D341Med (cell line): ENCODE results near the gene ZNF467.
A peak's percentile ranks its signal among the peaks of the same experiment; 100 is the strongest.

Experiments used
- DNase-seq: peaks from one replicate; pipeline ENCODE4 v3.0.0; 2012; ENCODE audit warnings: low spot score

The ZNF467 gene

GRCh38 chr7:149785983-149786382 lies 12.6 kb upstream of the ZNF467 start:
- no peak for DNase-seq

DNA sequence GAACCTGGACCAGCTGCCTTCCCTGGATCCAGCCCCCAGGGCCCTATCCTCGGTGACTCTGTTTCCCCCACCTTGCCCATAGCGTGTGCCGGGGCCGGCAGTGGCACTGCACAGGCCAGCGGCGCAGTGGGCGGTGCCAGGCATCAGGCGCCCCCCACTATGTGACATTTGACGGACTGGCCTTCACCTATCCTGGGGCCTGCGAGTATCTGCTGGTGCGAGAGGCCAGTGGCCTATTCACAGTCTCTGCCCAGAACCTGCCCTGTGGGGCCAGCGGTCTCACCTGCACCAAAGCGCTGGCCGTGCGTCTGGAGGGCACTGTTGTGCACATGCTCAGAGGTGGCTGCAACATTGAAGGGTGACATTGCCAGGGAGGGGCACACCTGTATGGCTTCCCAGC lies 12.0 kb upstream of the ZNF467 start:
- DNase-seq = no peak

- DNase-seq = no peak
These were observed 10.8 kb upstream of the ZNF467 start for GRCh38 chr7:149784251-149784608.

- no peak for DNase-seq
These were observed 10.2 kb upstream of the ZNF467 start for GRCh38 chr7:149783386-149784250.

GRCh38 chr7:149782682-149783345 lies 9.4 kb upstream of the ZNF467 start:
- no peak for DNase-seq

GRCh38 chr7:149781921-149782320 lies 8.5 kb upstream of the ZNF467 start:
- DNase-seq = no peak

DNA sequence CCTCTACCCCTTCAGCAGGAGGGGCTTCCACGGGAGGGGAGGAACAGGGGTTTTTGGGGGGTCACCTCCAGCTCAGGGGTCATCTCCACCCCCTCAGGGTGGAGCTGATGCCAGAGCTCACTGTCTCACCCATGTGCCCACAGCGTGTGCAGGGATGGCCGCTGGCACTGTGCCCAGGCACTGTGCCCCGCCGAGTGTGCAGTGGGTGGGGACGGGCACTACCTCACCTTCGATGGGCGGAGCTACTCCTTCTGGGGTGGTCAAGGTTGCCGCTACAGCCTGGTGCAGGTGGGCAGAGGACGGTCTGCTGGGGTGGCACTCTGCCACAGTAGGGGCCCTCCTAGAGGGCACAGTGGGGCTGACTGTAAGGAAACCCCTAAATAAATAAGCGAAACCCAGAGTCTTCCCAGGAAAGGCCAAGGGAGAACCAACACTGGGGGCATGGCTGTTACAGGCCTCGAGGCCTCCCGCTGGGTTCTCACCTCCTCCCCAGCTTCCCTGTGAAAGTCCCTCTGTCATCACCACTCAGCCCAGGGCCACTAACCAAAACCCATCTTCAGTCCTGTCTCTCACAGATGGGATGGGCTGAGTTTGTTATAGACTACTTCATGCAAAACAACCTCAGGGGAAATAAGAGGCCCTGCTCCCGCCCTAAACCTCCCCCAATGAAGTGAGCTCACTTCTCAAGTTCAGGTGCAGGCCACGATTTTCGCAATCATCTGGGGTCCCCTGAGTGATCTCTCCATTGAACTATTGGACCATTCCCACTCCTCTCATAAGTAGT lies 7.4 kb upstream of the ZNF467 start:
- DNase-seq = no peak

DNA sequence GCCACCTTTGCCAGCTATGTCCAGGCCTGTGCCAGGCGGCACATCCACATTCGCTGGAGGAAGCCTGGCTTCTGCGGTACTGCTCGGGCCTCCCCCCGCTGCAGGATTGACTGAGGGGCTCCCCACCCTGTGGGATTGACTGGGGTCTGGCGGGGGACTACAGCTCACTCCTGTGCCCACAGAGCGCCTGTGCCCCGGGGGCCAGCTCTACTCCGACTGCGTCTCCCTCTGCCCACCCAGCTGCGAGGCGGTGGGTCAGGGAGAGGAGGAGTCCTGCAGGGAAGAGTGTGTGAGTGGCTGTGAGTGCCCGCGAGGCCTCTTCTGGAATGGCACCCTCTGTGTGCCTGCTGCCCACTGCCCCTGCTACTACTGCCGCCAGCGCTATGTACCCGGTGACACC lies 6.7 kb upstream of the ZNF467 start:
- DNase-seq = no peak

- no peak for DNase-seq
These were observed 6.1 kb upstream of the ZNF467 start for GRCh38 chr7:149779502-149779805.

DNA sequence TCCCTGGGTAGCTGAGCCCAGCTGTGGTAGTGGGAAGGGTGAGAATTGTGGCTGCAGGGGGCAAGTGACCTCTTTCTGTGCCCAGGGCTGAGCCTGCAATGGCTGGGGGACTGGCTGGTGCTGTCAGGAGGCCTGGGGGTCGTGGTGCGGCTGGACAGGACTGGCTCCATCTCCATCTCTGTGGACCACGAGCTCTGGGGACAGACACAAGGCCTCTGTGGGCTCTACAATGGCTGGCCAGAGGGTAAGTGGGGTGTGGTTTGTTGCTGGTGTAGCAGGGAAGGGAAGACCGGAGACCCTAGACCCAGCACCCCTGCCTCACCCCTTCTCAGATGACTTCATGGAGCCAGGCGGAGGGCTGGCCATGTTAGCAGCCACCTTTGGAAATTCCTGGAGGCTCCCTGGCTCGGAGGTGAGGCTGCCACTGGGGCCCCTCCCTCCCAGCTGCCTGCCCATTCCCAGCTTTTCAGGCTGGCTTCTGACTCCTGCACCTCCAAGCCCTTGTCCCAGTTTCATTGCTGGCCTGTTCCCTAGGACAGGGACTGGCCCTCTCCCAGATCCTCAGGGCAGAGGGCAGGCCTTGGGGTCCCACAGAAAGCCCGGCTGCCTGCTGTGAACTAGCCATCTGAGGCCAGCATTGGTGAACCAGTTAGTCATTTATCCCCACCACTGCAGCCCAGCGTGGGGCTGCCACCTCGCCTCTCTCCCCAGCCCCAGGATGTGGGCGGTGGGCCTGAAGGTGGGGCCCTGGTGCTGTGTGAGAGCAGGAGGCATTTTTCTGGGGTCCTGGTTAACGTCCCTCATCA lies 5.5 kb upstream of the ZNF467 start:
- no peak for DNase-seq

- DNase-seq = no peak
These were observed 4.9 kb upstream of the ZNF467 start for GRCh38 chr7:149778327-149778637.

DNA sequence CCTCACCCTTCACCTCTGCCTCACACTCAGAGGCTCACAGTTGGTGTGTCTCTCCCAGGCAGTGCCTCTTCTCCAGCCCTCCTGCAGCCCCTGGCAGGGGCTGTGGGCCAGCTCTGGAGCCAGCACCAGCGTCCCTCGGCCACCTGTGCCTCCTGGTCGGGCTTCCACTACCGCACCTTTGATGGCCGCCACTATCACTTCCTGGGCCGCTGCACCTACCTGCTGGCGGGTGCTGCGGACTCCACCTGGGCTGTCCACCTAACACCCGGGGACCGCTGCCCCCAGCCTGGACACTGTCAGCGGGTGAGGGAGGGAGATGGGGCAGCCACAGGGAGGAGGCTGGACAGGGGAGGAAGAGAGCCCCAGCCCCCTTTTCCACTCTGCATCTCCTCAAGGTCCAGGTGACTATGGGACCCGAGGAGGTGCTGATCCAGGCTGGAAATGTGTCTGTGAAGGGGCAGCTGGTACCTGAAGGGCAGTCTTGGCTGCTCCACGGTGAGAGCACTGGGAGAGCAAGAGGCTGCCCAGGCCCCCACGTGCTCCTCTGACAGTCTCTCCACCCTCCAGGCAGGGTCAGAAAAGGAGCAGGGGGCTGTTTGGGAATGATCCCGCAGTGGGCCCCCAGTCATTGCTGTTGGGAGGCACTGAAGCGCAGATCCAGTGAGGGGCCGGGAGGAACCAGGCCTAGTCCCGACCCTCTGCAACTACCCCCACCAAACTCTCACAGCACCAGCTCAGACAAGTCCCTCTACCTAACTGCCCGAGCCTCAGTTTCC lies 4.4 kb upstream of the ZNF467 start:
- no peak for DNase-seq

- DNase-seq = no peak
These were observed 3.5 kb upstream of the ZNF467 start for GRCh38 chr7:149776848-149777407.

GRCh38 chr7:149776289-149776688 lies 2.9 kb upstream of the ZNF467 start:
- DNase-seq = no peak

DNA sequence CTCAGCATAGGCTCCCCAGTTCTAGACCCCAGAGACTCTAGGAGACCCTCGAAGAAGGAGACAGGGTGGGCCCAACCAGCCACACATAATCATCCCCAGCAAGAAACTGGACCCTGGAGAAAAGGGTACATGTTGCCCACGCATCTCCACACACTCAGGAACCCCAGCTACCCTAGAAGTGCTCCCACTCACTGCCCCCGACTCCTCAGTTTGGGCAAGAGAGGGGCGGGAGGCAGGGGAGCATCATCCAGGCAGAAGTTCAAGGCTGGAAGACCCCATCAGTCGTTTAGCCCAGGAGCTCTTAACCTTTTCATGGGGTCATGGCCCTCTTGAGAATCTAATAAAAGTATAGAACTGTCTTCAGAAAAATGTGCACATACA lies 1.8 kb upstream of the ZNF467 start:
- DNase-seq = no peak

DNA sequence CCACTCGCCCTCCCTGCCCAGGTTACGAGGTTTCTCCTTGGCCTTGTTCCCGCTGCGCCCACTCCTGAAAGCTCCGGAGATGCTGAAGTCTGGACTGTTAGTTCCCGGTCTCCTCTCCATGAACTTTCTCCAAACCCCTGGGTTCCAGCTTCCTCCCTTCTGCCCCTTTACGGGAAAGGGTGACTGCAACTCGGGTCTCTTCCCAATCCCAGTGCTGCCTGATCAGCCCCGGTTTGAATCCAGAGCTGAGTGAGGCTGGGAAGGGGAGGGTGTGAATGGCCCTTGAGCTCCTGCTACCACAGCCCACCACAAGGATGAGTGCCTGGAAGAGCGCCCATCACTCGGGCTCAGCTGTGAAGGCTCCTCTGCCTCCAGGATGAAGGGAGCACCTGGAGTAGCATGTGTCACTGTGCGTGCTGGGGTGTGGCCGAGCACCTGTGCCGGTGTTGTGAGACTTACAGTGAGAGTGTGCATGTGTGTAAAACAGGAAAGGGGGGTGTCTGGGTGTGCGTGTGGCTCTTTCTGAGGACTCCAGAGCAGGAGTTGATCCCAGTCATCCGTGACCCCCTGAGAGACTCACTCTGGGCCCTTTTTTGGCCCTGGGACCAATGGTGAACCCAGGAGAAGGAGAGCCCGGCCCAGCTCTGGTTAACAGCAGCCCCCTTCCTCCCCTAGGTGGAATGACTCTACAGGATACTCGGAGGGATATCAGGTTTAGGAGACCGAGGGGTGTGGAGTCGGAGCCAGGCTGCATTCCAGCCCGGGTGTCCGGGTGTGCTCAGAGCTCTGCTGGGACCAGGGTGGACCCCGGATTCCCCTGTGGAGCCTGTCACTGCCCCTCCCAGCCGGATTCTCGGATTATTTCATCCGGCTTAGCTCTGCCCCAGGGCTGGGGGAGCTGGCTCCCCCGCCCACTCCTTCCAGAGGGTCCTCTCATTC lies 1.1 kb upstream of the ZNF467 start:
- no peak for DNase-seq

- DNase-seq = no peak
These were observed 393 bp downstream of the ZNF467 start for GRCh38 chr7:149772956-149773434.

- peak; percentile 61 for DNase-seq
These were observed 990 bp downstream of the ZNF467 start for GRCh38 chr7:149772241-149772955.

GRCh38 chr7:149771720-149772240 lies 1.6 kb downstream of the ZNF467 start:
- peak; percentile 96 for DNase-seq
